Endodermal cell (in vitro differentiated cells): ENCODE measurements around the gene VMP1. TPM values are rescaled to one million over a fixed set of nuclear protein-coding genes. Genes with fewer than 3 reads are reported as not detected.
"Not testable (repeated sequence)": the region's sequence is repeated elsewhere in the genome, so short reads cannot be mapped to it uniquely, and the experiment has no call there.

ENCODE experiments used
- DNase-seq: peaks from one replicate; pipeline ENCODE4 v3.0.0-alpha.2; 2017
- H3K27ac ChIP-seq: 2 replicates; pipeline ENCODE4 v1.5.1; 2013; ENCODE audit warnings: mild to moderate bottlenecking, low read depth, low read length, moderate library complexity
- H3K27me3 ChIP-seq: 2 replicates; pipeline ENCODE4 v1.6.1; 2013; ENCODE audit warnings: mild to moderate bottlenecking, low read length, moderate library complexity; ENCODE audit not compliant: insufficient read depth, control insufficient read depth, poor library complexity, severe bottlenecking
- H3K36me3 ChIP-seq: 2 replicates; pipeline ENCODE4 v1.7.0; 2013; ENCODE audit warnings: mild to moderate bottlenecking, low read length, moderate library complexity; ENCODE audit not compliant: control insufficient read depth, insufficient read depth
- H3K4me1 ChIP-seq: one replicate; pipeline ENCODE4 v1.7.0; 2013; ENCODE audit warnings: low read length; ENCODE audit not compliant: control insufficient read depth, insufficient read depth
- H3K4me3 ChIP-seq: 2 replicates; pipeline ENCODE4 v1.5.1; 2013; ENCODE audit warnings: mild to moderate bottlenecking, low read length, moderate library complexity
- H3K9ac ChIP-seq: 2 replicates; pipeline ENCODE4 v1.6.1; 2013; ENCODE audit warnings: mild to moderate bottlenecking, low read length, moderate library complexity; ENCODE audit not compliant: poor library complexity, severe bottlenecking; ENCODE audit errors: extremely low read depth
- H3K9me3 ChIP-seq: 2 replicates; pipeline ENCODE4 v1.6.1; 2013; ENCODE audit warnings: mild to moderate bottlenecking, low read length, moderate library complexity; ENCODE audit not compliant: control insufficient read depth
- H3K27ac Mint-ChIP-seq: 2 replicates; pipeline ENCODE4 v1.8.0; 2020; ENCODE audit warnings: mixed read lengths
- H3K27me3 Mint-ChIP-seq: 2 replicates; pipeline ENCODE4 v1.8.0; 2021; ENCODE audit warnings: mild to moderate bottlenecking, mixed read lengths; ENCODE audit not compliant: insufficient read depth
- H3K36me3 Mint-ChIP-seq: 2 replicates; pipeline ENCODE4 v1.8.0; 2020; ENCODE audit warnings: low read depth, mixed read lengths
- H3K4me1 Mint-ChIP-seq: 2 replicates; pipeline ENCODE4 v1.8.0; 2020; ENCODE audit warnings: mixed read lengths
- H3K4me3 Mint-ChIP-seq: 2 replicates; pipeline ENCODE4 v1.8.0; 2020; ENCODE audit warnings: mild to moderate bottlenecking, moderate library complexity, mixed read lengths
- H3K9me3 Mint-ChIP-seq: 2 replicates; pipeline ENCODE4 v1.8.0; 2020; ENCODE audit warnings: mild to moderate bottlenecking, mixed read lengths
- WGBS, 2 experiments: methylation state at CpG; one replicate each; pipeline versions ENCODE4 v1.1.5 to v1.1.7; 2013; ENCODE audit warnings: missing lambda C conversion rate in 2 of 2, mixed read lengths in 1 of 2; ENCODE audit not compliant: insufficient coverage in 1 of 2, insufficient read length in 1 of 2; 5-methylcytosine and 5-hydroxymethylcytosine counted together
- total RNA-seq, 2 donors: library from RNA; stranded (reverse); fragmentation: NEBNext Ultra II Directional in 1 of 2; extraction: Animal tissue kit (Norgen Biotek cat#: 25700) in 1 of 2; gene quantifications; 2 replicates in 1 of 2; 3 replicates in 1 of 2; pipeline ENCODE4 v1.2.1, GENCODE V29; 2021
- TF ChIP-seq, protein P1 (sequence below): fragments of 200-600 bp; sonication (generic); conservative IDR thresholded peaks from 2 replicates; pipeline ENCODE4 v1.5.0; 2021; ENCODE audit warnings: antibody characterized with exemption, mild to moderate bottlenecking

VMP1 gene
- total RNA-seq, 2 donors from 2014 or later: 67.9 to 69.9 TPM

DNA sequence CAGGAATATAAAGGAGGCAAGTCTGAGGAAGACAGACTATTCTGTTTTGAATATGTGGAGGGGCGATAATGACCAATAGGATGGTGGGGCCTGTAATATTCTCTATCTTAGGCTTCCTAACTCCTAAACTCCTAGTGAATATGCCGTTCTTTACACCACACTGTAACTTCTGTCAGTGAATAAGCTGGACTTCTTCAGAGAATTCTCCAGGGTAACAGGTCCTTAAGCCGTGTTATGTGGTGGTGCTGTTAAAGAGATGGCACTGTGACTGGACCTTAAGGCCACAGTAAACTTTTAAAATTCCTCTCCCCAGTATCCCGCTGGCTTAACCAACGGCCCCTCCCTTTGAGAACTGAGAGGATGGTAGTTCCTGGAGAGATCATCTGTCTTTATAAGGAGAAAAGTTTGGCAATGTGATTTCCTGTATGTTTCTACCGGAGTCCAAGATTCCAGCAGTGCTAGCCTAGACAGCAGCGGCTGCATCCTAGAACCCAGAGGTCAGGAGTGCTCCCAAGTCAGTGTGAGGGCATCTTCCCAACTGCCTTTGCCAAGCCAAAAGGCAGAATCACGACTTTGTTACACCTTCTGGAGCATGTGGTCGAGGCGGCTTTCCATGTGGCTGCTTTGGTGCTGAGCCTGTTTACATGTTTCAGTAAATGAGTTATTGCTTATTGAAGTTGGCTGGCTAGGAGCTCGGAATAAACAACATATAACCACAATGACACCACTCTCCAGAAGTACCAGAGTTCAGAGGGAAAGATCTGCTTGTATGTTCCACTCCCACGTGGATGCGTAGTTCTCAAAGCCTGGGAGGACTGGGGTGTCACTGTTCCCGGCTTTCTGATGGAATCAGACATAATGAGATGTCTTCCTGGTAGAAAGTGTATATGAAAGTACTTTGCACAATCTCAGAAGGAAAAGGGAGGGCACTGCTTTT, 144.3 kb downstream of the VMP1 start:
- DNase-seq: no peak
- no peak overlapping the region for H3K9ac ChIP-seq
- H3K27me3 ChIP-seq: no peaks in the 10 kb centered on the region
- H3K36me3 Mint-ChIP-seq: no peaks in the 10 kb centered on the region
- H3K27ac ChIP-seq: no peak overlapping the region
- H3K27ac Mint-ChIP-seq: no peak overlapping the region
- no peaks in the 10 kb centered on the region for H3K9me3 ChIP-seq
- TF ChIP-seq, protein P1, sequence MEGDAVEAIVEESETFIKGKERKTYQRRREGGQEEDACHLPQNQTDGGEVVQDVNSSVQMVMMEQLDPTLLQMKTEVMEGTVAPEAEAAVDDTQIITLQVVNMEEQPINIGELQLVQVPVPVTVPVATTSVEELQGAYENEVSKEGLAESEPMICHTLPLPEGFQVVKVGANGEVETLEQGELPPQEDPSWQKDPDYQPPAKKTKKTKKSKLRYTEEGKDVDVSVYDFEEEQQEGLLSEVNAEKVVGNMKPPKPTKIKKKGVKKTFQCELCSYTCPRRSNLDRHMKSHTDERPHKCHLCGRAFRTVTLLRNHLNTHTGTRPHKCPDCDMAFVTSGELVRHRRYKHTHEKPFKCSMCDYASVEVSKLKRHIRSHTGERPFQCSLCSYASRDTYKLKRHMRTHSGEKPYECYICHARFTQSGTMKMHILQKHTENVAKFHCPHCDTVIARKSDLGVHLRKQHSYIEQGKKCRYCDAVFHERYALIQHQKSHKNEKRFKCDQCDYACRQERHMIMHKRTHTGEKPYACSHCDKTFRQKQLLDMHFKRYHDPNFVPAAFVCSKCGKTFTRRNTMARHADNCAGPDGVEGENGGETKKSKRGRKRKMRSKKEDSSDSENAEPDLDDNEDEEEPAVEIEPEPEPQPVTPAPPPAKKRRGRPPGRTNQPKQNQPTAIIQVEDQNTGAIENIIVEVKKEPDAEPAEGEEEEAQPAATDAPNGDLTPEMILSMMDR: no peak
- no peak overlapping the region for H3K4me3 Mint-ChIP-seq
- H3K4me1 ChIP-seq: no peaks in the 10 kb centered on the region
- H3K4me3 ChIP-seq: no peak overlapping the region
- H3K4me1 Mint-ChIP-seq: peaks cover 6% of the 10 kb centered on the region
- no peaks in the 10 kb centered on the region for H3K9me3 Mint-ChIP-seq
- H3K27me3 Mint-ChIP-seq: no peaks in the 10 kb centered on the region
- no peaks in the 10 kb centered on the region for H3K36me3 ChIP-seq
- WGBS, 2 experiments: 88 to 92% methylated on average over 8 to 12 of the region's 14 CpGs

DNA sequence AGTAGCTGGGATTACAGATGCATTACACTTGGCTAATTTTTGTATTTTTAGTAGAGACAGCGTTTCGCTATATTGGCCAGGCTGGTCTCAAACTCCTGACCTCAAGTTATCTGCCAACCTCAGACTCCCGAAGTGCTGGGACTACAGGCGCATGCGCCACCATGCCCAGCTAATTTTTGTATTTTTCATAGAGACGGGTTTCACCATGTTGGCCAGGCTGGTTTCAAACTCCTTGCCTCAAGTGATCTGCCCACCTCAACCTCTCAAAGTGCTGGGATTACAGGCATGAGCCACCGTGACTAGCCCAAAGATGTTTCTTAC, 145.4 kb downstream of the VMP1 start:
- not testable (repeated sequence) for H3K4me1 ChIP-seq, H3K27ac Mint-ChIP-seq, H3K4me3 Mint-ChIP-seq, H3K9me3 Mint-ChIP-seq, H3K36me3 ChIP-seq, H3K36me3 Mint-ChIP-seq, DNase-seq, H3K4me1 Mint-ChIP-seq, H3K4me3 ChIP-seq, H3K27me3 ChIP-seq, H3K9ac ChIP-seq, H3K27ac ChIP-seq, H3K27me3 Mint-ChIP-seq, H3K9me3 ChIP-seq
- 93 to 94% methylated on average over 7 of the region's 7 CpGs for WGBS, 2 experiments

DNA sequence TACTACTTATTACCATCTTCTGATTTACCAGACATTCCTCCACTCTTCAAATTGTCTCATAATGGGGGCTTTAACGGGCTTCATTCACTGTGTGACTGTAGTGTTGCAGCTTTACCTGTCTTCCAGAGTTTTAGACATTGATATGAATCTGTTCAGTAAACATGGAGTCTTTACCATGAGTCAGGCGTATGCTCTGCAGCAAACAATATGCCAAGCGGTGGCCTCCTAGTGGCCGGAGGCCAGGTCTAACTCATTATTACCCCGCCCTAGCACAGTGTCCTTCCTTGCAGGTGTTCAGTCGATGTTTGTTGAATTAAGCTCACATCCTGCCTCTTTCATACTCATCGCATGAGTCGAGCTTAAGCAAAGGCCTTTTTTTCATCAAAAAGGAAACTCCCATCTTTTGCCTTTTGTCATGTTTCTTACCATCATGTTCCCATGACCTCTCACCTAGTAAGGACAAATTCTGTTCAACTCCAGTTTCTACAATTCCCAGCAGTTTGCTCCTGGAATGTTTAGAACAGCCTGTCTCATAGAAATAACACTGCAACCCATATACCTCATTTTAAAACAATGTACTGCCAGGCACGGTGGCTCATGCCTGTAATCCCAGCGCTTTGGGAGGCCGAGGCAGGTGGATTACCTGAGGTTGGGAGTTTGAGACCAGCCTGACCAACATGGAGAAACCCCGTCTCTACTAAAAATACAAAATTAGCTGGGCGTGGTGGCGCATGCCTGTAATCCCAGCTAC, 145.9 kb downstream of the VMP1 start:
- Mint-ChIP-seq H3K4me3 (no peak overlapping the region), H3K27ac (no peak overlapping the region), H3K27me3 (no peaks in the 10 kb centered on the region), H3K4me1 (peaks cover 3% of the 10 kb centered on the region), H3K36me3 (no peaks in the 10 kb centered on the region), H3K9me3 (no peaks in the 10 kb centered on the region)
- Histone ChIP-seq H3K9me3 (no peaks in the 10 kb centered on the region), H3K36me3 (no peaks in the 10 kb centered on the region), H3K4me1 (no peaks in the 10 kb centered on the region), H3K9ac (no peak overlapping the region), H3K4me3 (no peak overlapping the region), H3K27me3 (no peaks in the 10 kb centered on the region), H3K27ac (no peak overlapping the region)
- WGBS, 2 experiments: 82 to 91% methylated on average over 13 to 14 of the region's 14 CpGs
- peak; percentile 89 for DNase-seq
- TF ChIP-seq, protein P1: peak; percentile 72

DNA sequence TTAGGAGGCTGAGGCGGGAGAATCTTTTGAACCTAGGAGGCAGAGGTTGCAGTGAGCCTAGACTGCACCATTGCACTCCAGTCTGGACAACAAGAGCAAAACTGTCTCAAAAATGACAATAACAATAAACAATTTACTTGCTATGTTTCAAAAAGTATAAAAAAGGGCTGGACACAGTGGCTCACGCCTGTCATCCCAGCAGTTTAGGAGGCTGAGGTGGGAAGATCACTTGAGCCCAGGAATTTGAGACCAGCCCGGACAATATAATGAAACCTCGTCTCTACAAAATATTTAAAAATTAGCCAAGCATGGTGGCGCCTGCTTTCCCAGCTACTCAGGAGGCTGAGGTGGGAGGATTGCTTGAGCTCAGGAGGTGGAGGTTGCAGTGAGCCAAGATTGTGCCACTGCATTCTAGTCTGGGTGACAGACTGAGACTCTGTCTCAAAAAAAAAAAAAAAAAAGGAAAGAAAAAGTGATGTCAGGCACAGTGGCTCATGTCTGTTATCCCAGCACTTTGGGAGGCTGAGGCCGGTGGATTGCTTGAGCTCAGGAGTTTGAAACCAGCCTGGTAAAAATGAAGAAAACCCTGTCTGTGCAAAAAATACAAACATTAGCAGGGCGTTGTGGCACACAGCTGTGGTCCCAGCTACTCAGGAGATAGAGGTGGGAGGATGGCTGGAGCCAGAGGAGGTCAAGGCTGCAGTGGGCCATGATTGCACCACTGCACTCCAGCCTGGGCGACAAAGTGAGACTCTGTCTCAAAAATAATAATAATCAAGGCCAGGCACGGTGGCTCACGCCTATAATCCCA, 146.7 kb downstream of the VMP1 start:
- 94% methylated on average over 8 to 10 of the region's 10 CpGs for WGBS, 2 experiments
- not testable (repeated sequence) for H3K27me3 Mint-ChIP-seq

More for the DNA sequence above, 146.7 kb downstream of the VMP1 start:
- not testable (repeated sequence) for H3K4me3 ChIP-seq, H3K27me3 ChIP-seq, H3K4me1 Mint-ChIP-seq, DNase-seq, H3K9me3 Mint-ChIP-seq, H3K4me3 Mint-ChIP-seq, H3K27ac ChIP-seq, H3K9me3 ChIP-seq, H3K36me3 Mint-ChIP-seq, H3K4me1 ChIP-seq, H3K36me3 ChIP-seq, H3K9ac ChIP-seq, H3K27ac Mint-ChIP-seq
